LNCaP clone FGC (cell line): ENCODE data around the gene ARL15.
A peak's percentile ranks its signal among the peaks of the same experiment; 100 is the strongest.

Experiments used
- DNase-seq: peaks from one replicate; pipeline ENCODE4 v3.0.0-alpha.2; 2011; ENCODE audit warnings: low read depth
- H3K4me3 ChIP-seq: 2 replicates; pipeline ENCODE4 v1.5.1; 2011; ENCODE audit warnings: mild to moderate bottlenecking, low read depth, low read length, control low read depth
- CTCF ChIP-seq: IDR thresholded peaks from 2 replicates; pipeline ENCODE4 v1.5.1; 2012; ENCODE audit warnings: mild to moderate bottlenecking; ENCODE audit not compliant: control insufficient read depth, insufficient read depth; ENCODE audit errors: extremely low read depth

The ARL15 gene

GRCh38 chr5:54254482-54255198 is 55.7 kb downstream of the ARL15 start:
- peak overlapping the region; percentile 27; the same call in 1 of the 2 replicates for H3K4me3 ChIP-seq
- peak; percentile 91 for TF ChIP-seq CTCF
- peak; percentile 52 for DNase-seq

DNA sequence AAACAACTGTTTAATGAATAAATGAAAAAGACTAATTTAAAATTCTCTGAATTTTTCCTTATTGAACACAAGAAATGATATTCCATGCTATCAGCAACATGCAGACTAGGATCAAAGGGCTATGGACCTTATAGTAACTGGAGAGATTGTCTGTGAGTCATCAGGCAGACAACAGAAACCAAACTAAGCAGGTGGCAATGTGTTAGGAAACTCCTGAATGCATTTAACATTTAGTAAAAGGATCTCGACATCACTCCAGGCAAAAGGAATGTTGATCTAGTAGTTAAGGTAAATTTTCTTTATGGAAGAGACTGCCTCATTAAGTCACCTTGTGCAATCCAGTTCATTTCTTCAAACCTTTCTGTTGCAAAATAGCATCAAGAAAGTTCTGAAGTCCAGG is 58.4 kb downstream of the ARL15 start:
- DNase-seq, result no peak
- H3K4me3 ChIP-seq, result no peak overlapping the region
- TF ChIP-seq CTCF, result no peak

- no peak for TF ChIP-seq CTCF
- no peak overlapping the region for H3K4me3 ChIP-seq
- DNase-seq, result no peak
These were observed 61.0 kb downstream of the ARL15 start for GRCh38 chr5:54249210-54250028.

DNA sequence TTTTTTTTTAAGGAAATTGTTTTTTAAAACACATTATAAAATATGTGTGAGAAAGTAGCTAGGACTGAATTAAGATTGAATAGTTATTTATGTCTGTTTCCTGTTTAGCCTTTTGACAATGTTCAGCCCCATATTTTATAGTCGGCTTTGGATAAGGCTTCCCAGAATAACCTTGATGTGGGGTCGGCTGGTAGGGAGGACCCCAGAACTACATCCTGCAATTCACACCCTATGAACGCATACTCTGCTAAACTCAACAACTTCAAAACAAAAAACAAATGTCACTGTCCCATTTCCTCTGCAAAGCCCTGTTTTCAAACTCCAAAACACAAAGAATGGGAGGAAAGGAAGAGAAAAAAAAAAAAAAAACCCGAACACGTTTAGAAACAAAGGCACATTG is 63.1 kb downstream of the ARL15 start:
- DNase-seq, result no peak
- no peak for TF ChIP-seq CTCF
- H3K4me3 ChIP-seq, result no peak overlapping the region

DNA sequence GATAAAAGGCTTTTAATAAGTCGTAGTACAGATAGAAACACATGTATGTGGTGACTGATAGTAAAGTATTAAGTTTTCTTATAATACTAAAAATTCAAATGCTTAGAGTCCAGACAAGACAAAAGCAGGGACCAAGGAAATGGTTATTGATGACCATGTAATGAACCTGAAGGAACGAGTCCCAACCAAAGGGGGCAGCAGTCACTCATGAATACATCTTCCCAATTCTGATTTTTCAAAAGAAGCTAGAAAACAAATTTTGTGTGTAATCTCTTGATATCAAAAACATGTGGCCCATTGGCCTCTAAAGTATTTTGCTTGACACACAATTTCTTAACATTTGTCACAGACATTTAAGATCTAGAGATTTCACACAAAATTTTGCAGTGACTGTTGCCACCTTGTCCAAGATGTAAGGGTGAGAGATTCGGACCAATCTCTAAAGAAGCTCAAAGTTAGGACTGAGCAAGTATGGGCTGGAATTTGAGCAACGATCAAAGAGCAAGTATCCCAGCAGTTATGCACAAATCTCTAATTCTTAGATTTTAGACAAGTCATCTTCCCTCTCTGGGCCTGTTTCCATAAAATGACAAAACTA is 66.8 kb downstream of the ARL15 start:
- peak; percentile 75 for TF ChIP-seq CTCF
- no peak for DNase-seq
- H3K4me3 ChIP-seq, result no peak overlapping the region

DNA sequence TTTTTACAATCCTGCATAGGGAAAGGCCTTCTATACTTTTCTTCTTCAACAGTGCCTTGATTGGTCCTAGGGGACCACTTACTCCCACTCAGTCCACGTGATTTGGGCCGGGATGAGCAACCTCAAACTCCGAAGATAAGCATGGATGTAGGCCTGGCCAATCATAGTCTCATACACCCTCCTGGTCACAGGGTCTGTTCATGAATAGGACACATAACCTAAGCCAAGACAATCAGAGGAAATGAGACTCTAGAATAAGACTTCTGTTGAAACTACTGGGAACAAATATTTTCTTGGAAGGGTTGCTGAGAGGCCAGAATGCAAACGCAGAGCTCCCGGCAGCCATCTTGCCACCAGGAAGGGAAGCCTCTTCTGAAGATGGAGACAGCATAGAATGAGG is 68.1 kb downstream of the ARL15 start:
- no peak overlapping the region for H3K4me3 ChIP-seq
- no peak for DNase-seq
- no peak for TF ChIP-seq CTCF
